ENCODE data around the gene MRI1. TPM values are rescaled to one million over a fixed set of nuclear protein-coding genes. Genes with fewer than 3 reads are reported as not detected.
A peak's percentile ranks its signal among the peaks of the same experiment; 100 is the strongest.

MRI1 gene
- polyA plus RNA-seq, 3 donors, result 3.8 to 48.9 (median 4.4) TPM

- Histone ChIP-seq H2AFZ (ENCODE audit: insufficient read depth, low read depth, low read length, poor library complexity, severe bottlenecking) (peak overlapping the region; percentile 83), H3K36me3 (replicated peaks in 1 of 2; ENCODE audit: control insufficient read depth in 1 of 2, insufficient read depth in 2 of 2, low read length in 2 of 2) (peaks cover 41 to 44% of the 10 kb centered on the region in 2 donors), H3K27me3 (ENCODE audit: control insufficient read depth in 2 of 2, insufficient read depth in 2 of 2, low read length in 2 of 2) (no peaks in the 10 kb centered on the region), H3K79me2 (ENCODE audit: insufficient read depth, low read length) (no peaks in the 10 kb centered on the region), H4K20me1 (ENCODE audit: insufficient read depth, low read length) (peaks cover 9% of the 10 kb centered on the region), H3K4me1 (ENCODE audit: control insufficient read depth in 1 of 2, insufficient read depth in 2 of 2, low read length in 2 of 2) (peaks cover 16 to 20% of the 10 kb centered on the region in 2 donors), H3K4me2 (replicated peaks; ENCODE audit: extremely low read depth, low read length, poor library complexity, severe bottlenecking) (peak overlapping the region; percentile 81), H3K9ac (ENCODE audit: insufficient read depth, low read length, poor library complexity, severe bottlenecking) (peak overlapping the region; percentile 56), H3K9me3 (replicated peaks in 1 of 2; ENCODE audit: control insufficient read depth in 1 of 2, insufficient read depth in 1 of 2, low read length in 2 of 2) (no peaks in the 10 kb centered on the region), H3K4me3 (replicated peaks in 1 of 3; ENCODE audit: low read depth in 2 of 3, low read length in 3 of 3) (peak overlapping the region; percentile 55 to 83 (median 65)), H3K27ac (ENCODE audit: low read depth in 1 of 2, low read length in 2 of 2) (no peak overlapping the region)
- Mint-ChIP-seq H3K36me3 (peaks cover 31 to 53% of the 10 kb centered on the region in 2 donors), H3K4me1 (peaks cover 17% of the 10 kb centered on the region), H3K9me3 (no peaks in the 10 kb centered on the region), H3K27me3 (ENCODE audit: low read depth in 3 of 3) (no peaks in the 10 kb centered on the region), H3K27ac (peak overlapping the region in 4 of 7 donors; percentile 37 to 82 (median 58)), H3K4me3 (peak overlapping the region; percentile 77 to 89)
- intact Hi-C loops (cut with micrococcal nuclease), result no loop called here
- WGBS (ENCODE audit: insufficient coverage), result 1% methylated on average over 47 of the region's 48 CpGs
- DNase-seq, result peak; percentile 15 to 27 (median 16)
- TF ChIP-seq, protein P1, sequence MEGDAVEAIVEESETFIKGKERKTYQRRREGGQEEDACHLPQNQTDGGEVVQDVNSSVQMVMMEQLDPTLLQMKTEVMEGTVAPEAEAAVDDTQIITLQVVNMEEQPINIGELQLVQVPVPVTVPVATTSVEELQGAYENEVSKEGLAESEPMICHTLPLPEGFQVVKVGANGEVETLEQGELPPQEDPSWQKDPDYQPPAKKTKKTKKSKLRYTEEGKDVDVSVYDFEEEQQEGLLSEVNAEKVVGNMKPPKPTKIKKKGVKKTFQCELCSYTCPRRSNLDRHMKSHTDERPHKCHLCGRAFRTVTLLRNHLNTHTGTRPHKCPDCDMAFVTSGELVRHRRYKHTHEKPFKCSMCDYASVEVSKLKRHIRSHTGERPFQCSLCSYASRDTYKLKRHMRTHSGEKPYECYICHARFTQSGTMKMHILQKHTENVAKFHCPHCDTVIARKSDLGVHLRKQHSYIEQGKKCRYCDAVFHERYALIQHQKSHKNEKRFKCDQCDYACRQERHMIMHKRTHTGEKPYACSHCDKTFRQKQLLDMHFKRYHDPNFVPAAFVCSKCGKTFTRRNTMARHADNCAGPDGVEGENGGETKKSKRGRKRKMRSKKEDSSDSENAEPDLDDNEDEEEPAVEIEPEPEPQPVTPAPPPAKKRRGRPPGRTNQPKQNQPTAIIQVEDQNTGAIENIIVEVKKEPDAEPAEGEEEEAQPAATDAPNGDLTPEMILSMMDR (IDR thresholded peaks at IDR 0.05), result no peak
Measured at GRCh38 chr19:13764821-13765394, 586 bp downstream of the MRI1 start.

GRCh38 chr19:13765395-13766094, 1.2 kb downstream of the MRI1 start:
- Histone ChIP-seq H3K79me2 (ENCODE audit: insufficient read depth, low read length) (no peaks in the 10 kb centered on the region), H3K4me1 (ENCODE audit: control insufficient read depth in 1 of 2, insufficient read depth in 2 of 2, low read length in 2 of 2) (peaks cover 16 to 20% of the 10 kb centered on the region in 2 donors), H4K20me1 (ENCODE audit: insufficient read depth, low read length) (peaks cover 9% of the 10 kb centered on the region), H3K4me3 (replicated peaks in 1 of 3; ENCODE audit: low read depth in 2 of 3, low read length in 3 of 3) (peak overlapping the region in 2 of 3 experiments; percentile 55 to 83), H2AFZ (ENCODE audit: insufficient read depth, low read depth, low read length, poor library complexity, severe bottlenecking) (peak overlapping the region; percentile 83), H3K27ac (ENCODE audit: low read depth in 1 of 2, low read length in 2 of 2) (no peak overlapping the region), H3K9me3 (replicated peaks in 1 of 2; ENCODE audit: control insufficient read depth in 1 of 2, insufficient read depth in 1 of 2, low read length in 2 of 2) (no peaks in the 10 kb centered on the region), H3K9ac (ENCODE audit: insufficient read depth, low read length, poor library complexity, severe bottlenecking) (peak overlapping the region; percentile 56), H3K27me3 (ENCODE audit: control insufficient read depth in 2 of 2, insufficient read depth in 2 of 2, low read length in 2 of 2) (no peaks in the 10 kb centered on the region), H3K36me3 (replicated peaks in 1 of 2; ENCODE audit: control insufficient read depth in 1 of 2, insufficient read depth in 2 of 2, low read length in 2 of 2) (peaks cover 37 to 44% of the 10 kb centered on the region in 2 donors), H3K4me2 (replicated peaks; ENCODE audit: extremely low read depth, low read length, poor library complexity, severe bottlenecking) (peak overlapping the region; percentile 81)
- WGBS (ENCODE audit: insufficient coverage), result 78% methylated on average over 19 of the region's 19 CpGs
- peak overlapping the region; percentile 77 to 89 for H3K4me3 Mint-ChIP-seq
- no peaks in the 10 kb centered on the region for H3K27me3 Mint-ChIP-seq (ENCODE audit: low read depth in 3 of 3)
- intact Hi-C loops (cut with micrococcal nuclease), result no loop called here
- TF ChIP-seq, protein P1 (IDR thresholded peaks at IDR 0.05), result no peak
- H3K9me3 Mint-ChIP-seq, result no peaks in the 10 kb centered on the region
- DNase-seq, result no peak
- peaks cover 17% of the 10 kb centered on the region for H3K4me1 Mint-ChIP-seq
- H3K27ac Mint-ChIP-seq, result peak overlapping the region in 5 of 7 donors; percentile 31 to 82 (median 61)
- H3K36me3 Mint-ChIP-seq, result peaks cover 31 to 53% of the 10 kb centered on the region in 2 donors
